MCF 10A (cell line): ENCODE data around the gene TNFRSF4. TPM values are rescaled to one million over a fixed set of nuclear protein-coding genes. Genes with fewer than 3 reads are reported as not detected.

Experiments
- BruUV-seq: library from RNA; stranded (reverse); fragments of 400-500 nt; replicated peaks from 2 replicates; lab custom pipeline; 2021; lab: Mats Ljungman, UMichigan
- CTCF ChIA-PET: fragments of 300-600 bp; sonication (Branson Sonifier 250); formaldehyde crosslinking; extraction: SDS; loops from one replicate; lab custom pipeline; 2021; ENCODE audit warnings: antibody characterized with exemption, inconsistent platforms; lab: Yijun Ruan, JAX
- POLR2A ChIA-PET: fragments of 300-600, 350-650 bp; sonication (Branson Sonifier 250); formaldehyde crosslinking; extraction: SDS; loops from one replicate; lab custom pipeline; 2020; ENCODE audit warnings: antibody characterized with exemption, inconsistent platforms; lab: Yijun Ruan, JAX
- DNase-seq: peaks from one replicate; pipeline ENCODE4 v3.0.0-alpha.2; 2018; ENCODE audit not compliant: unreplicated experiment
- H3K27ac Mint-ChIP-seq: one replicate; pipeline ENCODE4 v1.8.0; 2022; ENCODE audit warnings: mild to moderate bottlenecking, low read depth, mixed read lengths; ENCODE audit not compliant: unreplicated experiment
- H3K27me3 Mint-ChIP-seq: one replicate; pipeline ENCODE4 v1.8.0; 2022; ENCODE audit warnings: mixed read lengths; ENCODE audit not compliant: insufficient read depth, unreplicated experiment
- H3K36me3 Mint-ChIP-seq: one replicate; pipeline ENCODE4 v1.8.0; 2022; ENCODE audit warnings: mild to moderate bottlenecking, moderate library complexity, mixed read lengths; ENCODE audit not compliant: insufficient read depth, unreplicated experiment
- H3K4me1 Mint-ChIP-seq: one replicate; pipeline ENCODE4 v1.8.0; 2022; ENCODE audit warnings: mixed read lengths; ENCODE audit not compliant: insufficient read depth, unreplicated experiment
- H3K4me3 Mint-ChIP-seq: one replicate; pipeline ENCODE4 v1.8.0; 2022; ENCODE audit warnings: mild to moderate bottlenecking, moderate library complexity, mixed read lengths; ENCODE audit not compliant: unreplicated experiment
- H3K9me3 Mint-ChIP-seq: one replicate; pipeline ENCODE4 v1.8.0; 2022; ENCODE audit warnings: mixed read lengths; ENCODE audit not compliant: unreplicated experiment
- intact Hi-C: fragments of 100-400 bp; cut with micrococcal nuclease; formaldehyde crosslinking; loops from 2 replicates; pipeline ENCODE4 v1.14.1; 2022
- total RNA-seq: library from RNA; stranded (reverse); gene quantifications from 2 replicates; pipeline ENCODE4 v1.2.3, GENCODE V29; 2022
- TF ChIP-seq, protein P1 (sequence below): fragments of 200-600 bp; IDR thresholded peaks from one replicate; pipeline ENCODE4 v1.8.0; 2022; ENCODE audit warnings: antibody characterized with exemption, mild to moderate bottlenecking; ENCODE audit not compliant: unreplicated experiment

Gene TNFRSF4
- total RNA-seq, 1 experiment from 2014 or later, result not detected

DNA sequence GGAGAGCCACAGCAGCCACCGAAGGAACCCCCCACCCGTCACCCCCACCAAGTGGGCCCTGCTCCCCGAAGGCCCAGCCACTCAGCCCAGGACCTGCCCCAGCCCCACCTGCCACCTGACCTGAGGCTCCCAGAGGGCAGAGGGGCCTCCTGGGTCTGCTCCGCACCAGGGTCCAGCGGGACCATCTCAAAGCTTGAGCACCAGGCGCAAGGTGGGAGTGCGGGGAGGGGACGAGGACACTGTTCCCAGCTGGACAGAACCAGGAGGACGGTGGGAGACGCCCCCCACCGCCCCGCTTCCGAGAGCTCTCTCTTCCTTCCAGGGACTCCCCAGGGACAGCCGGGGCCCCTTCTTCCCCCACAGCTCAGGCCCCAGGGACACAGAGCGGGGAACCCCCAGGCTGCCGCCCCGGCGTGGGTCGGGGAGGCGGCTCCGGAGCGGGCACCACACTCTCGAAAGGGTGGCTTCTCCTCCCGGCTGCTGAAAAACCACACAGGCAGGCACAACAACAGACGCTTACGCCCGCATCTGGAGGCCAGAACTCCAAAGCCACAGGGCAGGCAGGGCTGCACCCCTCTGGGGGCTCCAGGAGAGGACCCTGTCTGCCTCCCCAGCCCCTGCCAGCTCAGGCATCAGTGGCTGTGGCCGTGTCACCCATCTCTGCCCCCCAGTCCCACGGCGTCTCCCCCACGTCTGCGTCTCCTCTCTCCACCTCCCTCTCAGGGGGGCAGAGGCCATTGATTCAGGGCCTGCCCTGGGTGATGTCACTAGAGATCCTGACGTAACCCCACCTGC, 42.2 kb downstream of the TNFRSF4 start:
- Mint-ChIP-seq H3K36me3 (no peaks in the 10 kb centered on the region), H3K4me3 (no peak overlapping the region), H3K27me3 (peaks cover 5% of the 10 kb centered on the region), H3K9me3 (no peaks in the 10 kb centered on the region), H3K4me1 (no peaks in the 10 kb centered on the region), H3K27ac (no peak overlapping the region)
- intact Hi-C loops, result no loop called here
- DNase-seq, result no peak
- no TSS peak for BruUV-seq
- CTCF ChIA-PET, result interaction anchor here (0.7 kb wide), 1 partner anchor 38 kb away, joined by 3 read pairs; no protein-coding TSS in a partner anchor
- TF ChIP-seq, protein P1, sequence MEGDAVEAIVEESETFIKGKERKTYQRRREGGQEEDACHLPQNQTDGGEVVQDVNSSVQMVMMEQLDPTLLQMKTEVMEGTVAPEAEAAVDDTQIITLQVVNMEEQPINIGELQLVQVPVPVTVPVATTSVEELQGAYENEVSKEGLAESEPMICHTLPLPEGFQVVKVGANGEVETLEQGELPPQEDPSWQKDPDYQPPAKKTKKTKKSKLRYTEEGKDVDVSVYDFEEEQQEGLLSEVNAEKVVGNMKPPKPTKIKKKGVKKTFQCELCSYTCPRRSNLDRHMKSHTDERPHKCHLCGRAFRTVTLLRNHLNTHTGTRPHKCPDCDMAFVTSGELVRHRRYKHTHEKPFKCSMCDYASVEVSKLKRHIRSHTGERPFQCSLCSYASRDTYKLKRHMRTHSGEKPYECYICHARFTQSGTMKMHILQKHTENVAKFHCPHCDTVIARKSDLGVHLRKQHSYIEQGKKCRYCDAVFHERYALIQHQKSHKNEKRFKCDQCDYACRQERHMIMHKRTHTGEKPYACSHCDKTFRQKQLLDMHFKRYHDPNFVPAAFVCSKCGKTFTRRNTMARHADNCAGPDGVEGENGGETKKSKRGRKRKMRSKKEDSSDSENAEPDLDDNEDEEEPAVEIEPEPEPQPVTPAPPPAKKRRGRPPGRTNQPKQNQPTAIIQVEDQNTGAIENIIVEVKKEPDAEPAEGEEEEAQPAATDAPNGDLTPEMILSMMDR, result no peak
- POLR2A ChIA-PET, result no interaction called here

DNA sequence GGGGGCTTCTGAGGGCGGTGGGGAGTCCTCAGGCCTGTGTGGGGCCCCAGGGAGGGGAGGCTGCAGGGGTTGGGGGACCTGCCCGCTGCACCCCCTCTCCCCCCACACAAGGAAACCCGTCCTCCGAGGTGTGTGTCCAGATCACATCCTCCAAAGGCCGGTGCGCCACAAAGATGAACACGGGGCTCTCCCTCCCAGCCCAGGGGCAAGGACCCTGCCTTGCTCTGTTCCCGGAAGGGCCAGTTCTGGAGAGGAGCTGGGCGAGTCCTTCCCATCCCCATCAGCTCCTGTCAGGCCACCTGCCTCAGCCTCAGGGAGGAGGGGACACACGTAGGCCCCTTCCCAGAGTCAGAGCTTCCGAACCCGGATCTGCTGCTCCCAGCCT, 42.8 kb downstream of the TNFRSF4 start:
- BruUV-seq, result no TSS peak

DNA sequence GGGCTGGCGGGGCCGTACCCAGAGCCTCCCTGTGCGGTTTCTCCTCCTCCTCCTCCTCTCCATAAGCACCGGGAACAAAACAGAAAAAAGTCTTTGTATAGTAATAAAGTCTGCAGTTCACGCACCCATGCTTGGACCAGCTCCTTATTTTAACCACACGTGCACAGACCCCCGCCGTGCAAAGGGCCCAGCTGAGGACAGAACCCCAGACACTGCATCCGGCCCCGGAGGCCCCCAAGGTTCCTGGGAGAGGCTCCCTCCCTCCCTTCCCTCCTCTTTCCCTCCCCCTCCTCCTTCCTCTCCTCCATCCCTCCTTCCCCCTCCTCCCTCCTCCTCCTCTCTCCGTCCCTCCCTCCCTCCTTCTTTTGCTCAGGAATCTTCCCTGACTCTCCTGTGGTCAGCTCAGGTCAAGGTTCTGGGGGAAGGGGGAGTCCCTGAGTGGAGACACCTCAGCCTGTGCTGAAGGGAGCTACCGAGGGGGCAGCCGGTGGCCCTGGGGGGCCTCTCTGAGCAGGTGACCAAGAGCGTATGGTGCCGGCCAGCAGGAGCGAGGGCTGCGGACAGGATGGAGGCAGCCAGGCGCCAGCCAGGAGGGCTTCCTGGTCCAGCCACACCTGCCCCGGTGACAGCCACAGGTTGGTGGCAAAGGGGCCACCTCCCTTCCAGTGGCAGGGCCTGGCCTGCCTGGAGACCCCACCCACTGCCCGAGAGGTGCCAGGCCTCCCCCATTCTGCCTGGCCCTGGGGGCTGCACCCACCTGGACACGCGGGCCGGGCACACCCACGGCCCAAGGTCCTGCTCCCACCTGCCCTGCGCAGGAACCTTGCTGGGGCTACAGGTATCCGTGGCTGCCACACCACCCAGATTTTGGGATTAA, 43.5 kb downstream of the TNFRSF4 start:
- intact Hi-C loops, result no loop called here
- no peak for DNase-seq
- Mint-ChIP-seq H3K36me3 (no peaks in the 10 kb centered on the region), H3K4me1 (no peaks in the 10 kb centered on the region), H3K27me3 (no peaks in the 10 kb centered on the region), H3K4me3 (no peak overlapping the region), H3K27ac (no peak overlapping the region), H3K9me3 (no peaks in the 10 kb centered on the region)
- no TSS peak for BruUV-seq
- ChIA-PET POLR2A (no interaction called here), CTCF (interaction anchor here (1.1 kb wide), 1 partner anchor 169 kb away, joined by 3 read pairs; no protein-coding TSS in a partner anchor)
- TF ChIP-seq, protein P1, result no peak

More for the DNA sequence above, 42.8 kb downstream of the TNFRSF4 start:
- TF ChIP-seq, protein P1, result no peak
- H3K36me3 Mint-ChIP-seq, result no peaks in the 10 kb centered on the region
- H3K9me3 Mint-ChIP-seq, result no peaks in the 10 kb centered on the region
- no peaks in the 10 kb centered on the region for H3K4me1 Mint-ChIP-seq
- H3K27me3 Mint-ChIP-seq, result no peaks in the 10 kb centered on the region
- DNase-seq, result no peak
- intact Hi-C loops, result no loop called here
- H3K4me3 Mint-ChIP-seq, result no peak overlapping the region
- ChIA-PET CTCF (no interaction called here), POLR2A (no interaction called here)
- H3K27ac Mint-ChIP-seq, result no peak overlapping the region
